Testis (tissue), 2 donors: ENCODE results near the gene CRISP1.

Experiments
- POLR2A ChIP-seq: fragments of 450-650 bp; IDR thresholded peaks from one replicate; pipeline ENCODE4 v1.6.1; 2017; ENCODE audit warnings: antibody characterized with exemption, mild to moderate bottlenecking, moderate library complexity
- TF ChIP-seq, protein P1 (sequence below), 3 experiments: fragments of 450-650 bp in 2 of 3; fragments of 200-600 bp in 1 of 3; sonication (generic) in 1 of 3; IDR thresholded peaks; one replicate each; pipeline ENCODE4 v1.5.1; 2016 to 2019; ENCODE audit warnings: antibody characterized with exemption in 3 of 3, mild to moderate bottlenecking in 2 of 3, moderate library complexity in 1 of 3

DNA sequence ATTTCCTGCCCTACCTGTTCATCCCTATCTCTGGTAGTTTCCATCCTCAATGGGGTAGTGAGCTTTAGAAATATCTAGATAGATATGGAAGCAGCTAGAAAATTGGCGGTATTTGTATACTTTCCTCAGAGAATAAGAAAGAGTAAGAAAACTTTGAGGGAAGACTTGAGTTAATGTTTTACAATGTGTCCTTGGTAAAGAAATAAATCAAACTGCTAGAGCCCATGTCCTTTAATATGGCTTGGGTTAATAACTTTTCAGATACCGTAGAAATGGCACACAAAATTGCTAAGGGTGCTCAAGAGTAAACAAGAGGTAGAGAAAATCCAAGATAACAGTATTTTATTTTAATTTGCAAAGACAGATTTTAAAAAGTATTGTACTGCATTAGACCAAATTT lies 51.2 kb downstream of the CRISP1 start:
- TF ChIP-seq, protein P1, sequence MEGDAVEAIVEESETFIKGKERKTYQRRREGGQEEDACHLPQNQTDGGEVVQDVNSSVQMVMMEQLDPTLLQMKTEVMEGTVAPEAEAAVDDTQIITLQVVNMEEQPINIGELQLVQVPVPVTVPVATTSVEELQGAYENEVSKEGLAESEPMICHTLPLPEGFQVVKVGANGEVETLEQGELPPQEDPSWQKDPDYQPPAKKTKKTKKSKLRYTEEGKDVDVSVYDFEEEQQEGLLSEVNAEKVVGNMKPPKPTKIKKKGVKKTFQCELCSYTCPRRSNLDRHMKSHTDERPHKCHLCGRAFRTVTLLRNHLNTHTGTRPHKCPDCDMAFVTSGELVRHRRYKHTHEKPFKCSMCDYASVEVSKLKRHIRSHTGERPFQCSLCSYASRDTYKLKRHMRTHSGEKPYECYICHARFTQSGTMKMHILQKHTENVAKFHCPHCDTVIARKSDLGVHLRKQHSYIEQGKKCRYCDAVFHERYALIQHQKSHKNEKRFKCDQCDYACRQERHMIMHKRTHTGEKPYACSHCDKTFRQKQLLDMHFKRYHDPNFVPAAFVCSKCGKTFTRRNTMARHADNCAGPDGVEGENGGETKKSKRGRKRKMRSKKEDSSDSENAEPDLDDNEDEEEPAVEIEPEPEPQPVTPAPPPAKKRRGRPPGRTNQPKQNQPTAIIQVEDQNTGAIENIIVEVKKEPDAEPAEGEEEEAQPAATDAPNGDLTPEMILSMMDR (IDR thresholded peaks at IDR 0.05) = no peak
- TF ChIP-seq POLR2A = no peak
